Gastrocnemius medialis (tissue), 4 donors: ENCODE measurements around the gene SLC37A1. TPM values are rescaled to one million over a fixed set of nuclear protein-coding genes. Genes with fewer than 3 reads are reported as not detected.

Experiments
- ATAC-seq, 2 donors: fragments of 150-250 bp; one replicate each; pipeline ENCODE4 v1.9.1; 2016
- DNase-seq, 2 donors: peaks; one replicate each; pipeline ENCODE4 v3.0.0-alpha.2; 2019
- H3K27ac ChIP-seq, 4 donors: fragments of 200-600 bp; sonication (generic); 1 replicate in 1 of 4; 2 replicates in 3 of 4; pipeline ENCODE4 v1.5.1; 2016 to 2018; ENCODE audit warnings: mild to moderate bottlenecking in 2 of 4, moderate library complexity in 1 of 4
- H3K27me3 ChIP-seq, 3 donors: fragments of 200-600 bp; sonication (generic) in 2 of 3; 1 replicate in 1 of 3; 2 replicates in 2 of 3; pipeline versions ENCODE4 v1.5.1 to v1.6.0; 2016 to 2019; ENCODE audit warnings: mild to moderate bottlenecking in 1 of 3, moderate library complexity in 1 of 3
- H3K36me3 ChIP-seq, 2 donors: fragments of 200-600 bp; sonication (generic) in 1 of 2; one replicate each; pipeline ENCODE4 v1.5.1; 2017 to 2018
- H3K4me1 ChIP-seq, 2 donors: fragments of 200-600 bp; sonication (generic) in 1 of 2; one replicate each; pipeline ENCODE4 v1.5.1; 2016 to 2017; ENCODE audit warnings: mild to moderate bottlenecking in 2 of 2
- H3K4me3 ChIP-seq, 4 donors: fragments of 200-600 bp; sonication (generic) in 3 of 4; 1 replicate in 1 of 4; 2 replicates in 3 of 4; pipeline ENCODE4 v1.5.1; 2016 to 2019; ENCODE audit warnings: mild to moderate bottlenecking in 2 of 4
- H3K9me3 ChIP-seq, 3 donors: fragments of 200-600 bp; sonication (generic) in 2 of 3; 1 replicate in 1 of 3; 2 replicates in 2 of 3; pipeline ENCODE4 v1.5.1; 2016 to 2019
- POLR2A ChIP-seq, 2 donors: fragments of 450-650 bp; IDR thresholded peaks; one replicate each; pipeline ENCODE4 v1.6.1; 2017; ENCODE audit warnings: antibody characterized with exemption in 2 of 2, mild to moderate bottlenecking in 2 of 2, moderate library complexity in 2 of 2
- in situ Hi-C, 4 donors: fragments of 200-750 bp; cut with MboI; loops; one replicate each; pipeline versions ENCODE4 v1.15.0 to v1.8.0; 2017; ENCODE audit warnings: low sequenced_read_pairs in 4 of 4
- intact Hi-C: fragments of 100-400 bp; cut with DNase I; formaldehyde crosslinking; loops from one replicate; pipeline ENCODE4 v1.15.1; 2023; ENCODE audit warnings: low total_unique reads
- total RNA-seq, 4 donors: library from RNA; depleted of rRNA; stranded (reverse); fragments of >200 nt; gene quantifications; one replicate each; pipeline versions ENCODE4 v1.1.0 to v1.2.3, GENCODE V29; 2016
- TF ChIP-seq, protein P1 (sequence below), 5 experiments: fragments of 450-650 bp in 3 of 5; fragments of 200-600 bp in 2 of 5; sonication (generic) in 2 of 5; IDR thresholded peaks in 4 of 5; conservative IDR thresholded peaks in 1 of 5; 1 replicate in 4 of 5; 2 replicates in 1 of 5; pipeline ENCODE4 v1.5.1; 2016 to 2019; ENCODE audit warnings: antibody characterized with exemption in 5 of 5, mild to moderate bottlenecking in 3 of 5, moderate library complexity in 3 of 5

The SLC37A1 gene
- total RNA-seq, 4 donors from 2014 or later, result 8.3 to 16.1 (median 12.4) TPM

DNA sequence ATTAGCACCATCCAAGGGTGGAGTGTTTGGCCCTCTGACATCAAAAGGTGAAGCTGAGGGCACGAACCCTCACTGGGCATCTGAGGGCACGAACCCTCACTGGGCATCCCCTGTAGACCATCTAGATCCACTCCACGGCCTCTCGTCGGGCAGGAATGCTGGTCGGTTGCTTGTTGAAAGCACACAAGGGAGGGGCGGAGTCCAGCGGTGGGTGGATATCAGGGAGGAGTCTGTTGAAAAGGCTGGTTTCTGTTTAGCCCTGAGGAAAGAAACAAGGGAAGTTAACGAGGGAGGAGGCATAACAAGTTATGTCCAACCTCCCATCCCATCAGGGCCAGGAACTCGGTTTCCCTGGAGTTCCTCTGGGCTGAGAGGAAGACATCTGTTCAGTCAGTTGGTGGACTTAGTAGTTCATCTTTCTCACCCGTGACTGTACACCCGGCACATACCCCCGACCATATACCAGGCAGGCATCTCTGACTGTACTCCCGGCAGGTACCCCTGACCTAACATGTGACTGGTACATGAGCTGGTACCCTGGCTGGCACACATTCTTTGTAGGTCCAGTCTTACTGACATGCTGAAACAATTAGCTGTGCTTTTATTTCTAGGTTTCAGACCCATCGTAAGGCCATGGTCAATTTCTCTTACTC, 107.6 kb downstream of the SLC37A1 start:
- in situ Hi-C loops, result loop anchor here in 1 of 4 donors (25.0 kb wide), 1 partner anchor 191 kb away; no protein-coding TSS in a partner anchor
- ATAC-seq (no peak), DNase-seq (no peak)
- no peaks in the 10 kb centered on the region for H3K4me1 ChIP-seq
- intact Hi-C loops, result no loop called here
- H3K9me3 ChIP-seq, result no peaks in the 10 kb centered on the region
- TF ChIP-seq, protein P1, sequence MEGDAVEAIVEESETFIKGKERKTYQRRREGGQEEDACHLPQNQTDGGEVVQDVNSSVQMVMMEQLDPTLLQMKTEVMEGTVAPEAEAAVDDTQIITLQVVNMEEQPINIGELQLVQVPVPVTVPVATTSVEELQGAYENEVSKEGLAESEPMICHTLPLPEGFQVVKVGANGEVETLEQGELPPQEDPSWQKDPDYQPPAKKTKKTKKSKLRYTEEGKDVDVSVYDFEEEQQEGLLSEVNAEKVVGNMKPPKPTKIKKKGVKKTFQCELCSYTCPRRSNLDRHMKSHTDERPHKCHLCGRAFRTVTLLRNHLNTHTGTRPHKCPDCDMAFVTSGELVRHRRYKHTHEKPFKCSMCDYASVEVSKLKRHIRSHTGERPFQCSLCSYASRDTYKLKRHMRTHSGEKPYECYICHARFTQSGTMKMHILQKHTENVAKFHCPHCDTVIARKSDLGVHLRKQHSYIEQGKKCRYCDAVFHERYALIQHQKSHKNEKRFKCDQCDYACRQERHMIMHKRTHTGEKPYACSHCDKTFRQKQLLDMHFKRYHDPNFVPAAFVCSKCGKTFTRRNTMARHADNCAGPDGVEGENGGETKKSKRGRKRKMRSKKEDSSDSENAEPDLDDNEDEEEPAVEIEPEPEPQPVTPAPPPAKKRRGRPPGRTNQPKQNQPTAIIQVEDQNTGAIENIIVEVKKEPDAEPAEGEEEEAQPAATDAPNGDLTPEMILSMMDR (IDR thresholded peaks at IDR 0.05 in 4 of 5, conservative IDR thresholded peaks at IDR 0.05 in 1 of 5), result no peak
- TF ChIP-seq POLR2A (IDR thresholded peaks at IDR 0.05), result no peak
- no peak overlapping the region for H3K27ac ChIP-seq
- peaks cover 37 to 48% (median 39%) of the 10 kb centered on the region in 3 donors for H3K27me3 ChIP-seq
- H3K4me3 ChIP-seq, result no peak overlapping the region
- H3K36me3 ChIP-seq, result no peaks in the 10 kb centered on the region

DNA sequence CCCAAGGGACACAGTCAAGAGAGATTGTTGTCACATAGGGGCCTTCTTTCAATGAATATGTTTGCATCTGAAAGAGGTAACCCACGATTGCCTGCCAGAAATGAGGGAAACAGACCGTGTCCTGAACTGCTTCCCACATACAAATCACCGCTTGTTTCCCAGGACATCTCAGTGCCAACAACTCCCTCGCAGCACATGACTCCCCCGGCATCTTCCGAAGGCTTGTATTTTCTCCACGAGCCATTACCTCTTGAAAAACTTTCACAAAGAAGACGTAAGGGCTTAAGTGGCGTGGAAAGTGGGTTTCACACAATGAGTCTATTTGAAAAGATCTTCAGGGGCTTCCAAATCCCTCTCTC, 108.1 kb downstream of the SLC37A1 start:
- Histone ChIP-seq H3K4me3 (no peak overlapping the region), H3K4me1 (no peaks in the 10 kb centered on the region), H3K36me3 (no peaks in the 10 kb centered on the region), H3K9me3 (no peaks in the 10 kb centered on the region), H3K27me3 (peaks cover 32 to 47% (median 34%) of the 10 kb centered on the region in 3 donors), H3K27ac (no peak overlapping the region)
- intact Hi-C loops, result no loop called here
- in situ Hi-C loops, result loop anchor here in 1 of 4 donors (25.0 kb wide), 1 partner anchor 191 kb away; no protein-coding TSS in a partner anchor
- ATAC-seq, result no peak
- TF ChIP-seq POLR2A (IDR thresholded peaks at IDR 0.05), result no peak
- TF ChIP-seq, protein P1 (IDR thresholded peaks at IDR 0.05 in 4 of 5, conservative IDR thresholded peaks at IDR 0.05 in 1 of 5), result no peak
- DNase-seq, result no peak

DNA sequence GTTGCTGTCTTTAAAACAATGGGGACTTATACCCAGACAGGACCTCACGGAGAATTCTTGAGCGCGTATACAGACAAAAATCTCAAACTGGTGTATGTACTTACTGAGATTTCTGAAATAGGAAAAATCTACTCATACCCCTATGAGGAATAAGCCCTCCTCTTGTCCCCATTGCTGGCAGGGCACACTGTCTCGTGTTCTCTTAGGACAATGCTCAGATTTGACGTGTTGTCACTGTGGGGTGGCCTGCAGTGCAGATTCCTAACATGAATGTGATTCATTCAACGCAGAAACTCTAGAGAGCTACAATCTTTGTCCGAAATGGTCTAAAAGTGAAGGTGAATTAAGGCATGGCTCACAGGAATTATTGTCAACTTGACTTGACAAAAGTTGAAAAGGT, 108.6 kb downstream of the SLC37A1 start:
- peaks cover 29 to 47% (median 32%) of the 10 kb centered on the region in 3 donors for H3K27me3 ChIP-seq
- intact Hi-C loops, result no loop called here
- ATAC-seq (no peak), DNase-seq (no peak)
- H3K27ac ChIP-seq, result no peak overlapping the region
- H3K9me3 ChIP-seq, result no peaks in the 10 kb centered on the region
- no peak for TF ChIP-seq POLR2A (IDR thresholded peaks at IDR 0.05)
- TF ChIP-seq, protein P1 (IDR thresholded peaks at IDR 0.05 in 4 of 5, conservative IDR thresholded peaks at IDR 0.05 in 1 of 5), result no peak
- in situ Hi-C loops, result loop anchor here in 1 of 4 donors (25.0 kb wide), 1 partner anchor 190 kb away; no protein-coding TSS in a partner anchor
- H3K36me3 ChIP-seq, result no peaks in the 10 kb centered on the region
- no peaks in the 10 kb centered on the region for H3K4me1 ChIP-seq
- H3K4me3 ChIP-seq, result no peak overlapping the region

DNA sequence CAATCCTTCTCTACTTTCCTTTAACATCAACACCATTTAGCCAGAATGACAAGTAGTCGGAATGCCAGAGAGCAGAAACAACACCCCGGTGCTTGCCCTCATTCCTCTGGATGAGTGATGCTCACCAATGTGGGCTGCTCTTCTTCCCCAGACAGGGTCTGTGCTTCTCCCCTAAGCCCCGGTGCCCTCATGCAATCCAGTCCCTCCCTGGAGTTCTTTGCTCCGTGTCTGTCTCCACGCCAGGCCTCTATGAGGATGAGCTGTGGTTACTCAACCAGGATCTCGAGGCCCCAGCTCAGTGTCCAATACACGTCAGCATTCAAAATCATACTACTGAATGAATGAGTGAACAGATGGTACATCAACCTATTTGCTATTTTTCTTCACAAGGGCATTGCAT, 110.0 kb downstream of the SLC37A1 start:
- ATAC-seq, result no peak
- intact Hi-C loops (no loop called here), in situ Hi-C loops (loop anchor here in 1 of 4 donors (25.0 kb wide), 1 partner anchor 189 kb away; no protein-coding TSS in a partner anchor)
- Histone ChIP-seq H3K4me3 (no peak overlapping the region), H3K9me3 (no peaks in the 10 kb centered on the region), H3K27ac (no peak overlapping the region), H3K36me3 (no peaks in the 10 kb centered on the region), H3K4me1 (no peaks in the 10 kb centered on the region), H3K27me3 (peaks cover 19 to 34% (median 25%) of the 10 kb centered on the region in 3 donors)
- TF ChIP-seq, protein P1 (IDR thresholded peaks at IDR 0.05 in 4 of 5, conservative IDR thresholded peaks at IDR 0.05 in 1 of 5), result no peak
- no peak for TF ChIP-seq POLR2A (IDR thresholded peaks at IDR 0.05)
- no peak for DNase-seq
